Effector memory CD8-positive, alpha-beta T cell (primary cell): ENCODE results near the gene C21orf91.
"Not testable (repeated sequence)": the region's sequence is repeated elsewhere in the genome, so short reads cannot be mapped to it uniquely, and the experiment has no call there.

Experiments used
- ATAC-seq: fragments of 150-1000 bp; cut with Tn5 transposase; replicated peaks from 2 replicates; pipeline ENCODE4 v1.10.0; 2021; ENCODE audit warnings: mild to moderate bottlenecking, moderate library complexity
- DNase-seq, 3 experiments: peaks; one replicate each; pipeline ENCODE4 v3.0.0; 2021
- H3K27ac Mint-ChIP-seq, 2 donors: one replicate each; pipeline ENCODE4 v1.8.0; 2022; ENCODE audit warnings: mild to moderate bottlenecking in 2 of 2, mixed read lengths in 2 of 2, moderate library complexity in 2 of 2
- H3K27me3 Mint-ChIP-seq, 2 donors: one replicate each; pipeline ENCODE4 v1.8.0; 2022; ENCODE audit warnings: mixed read lengths in 2 of 2
- H3K36me3 Mint-ChIP-seq: one replicate; pipeline ENCODE4 v1.8.0; 2022; ENCODE audit warnings: mild to moderate bottlenecking, moderate library complexity, mixed read lengths; ENCODE audit not compliant: insufficient read depth
- H3K4me1 Mint-ChIP-seq, 2 donors: one replicate each; pipeline ENCODE4 v1.8.0; 2022; ENCODE audit warnings: low read depth in 2 of 2, mixed read lengths in 2 of 2
- H3K4me3 Mint-ChIP-seq, 2 donors: one replicate each; pipeline ENCODE4 v1.8.0; 2022; ENCODE audit warnings: mild to moderate bottlenecking in 2 of 2, mixed read lengths in 2 of 2, moderate library complexity in 2 of 2
- H3K9me3 Mint-ChIP-seq, 2 donors: one replicate each; pipeline ENCODE4 v1.8.0; 2022; ENCODE audit warnings: mixed read lengths in 2 of 2

C21orf91 gene

DNA sequence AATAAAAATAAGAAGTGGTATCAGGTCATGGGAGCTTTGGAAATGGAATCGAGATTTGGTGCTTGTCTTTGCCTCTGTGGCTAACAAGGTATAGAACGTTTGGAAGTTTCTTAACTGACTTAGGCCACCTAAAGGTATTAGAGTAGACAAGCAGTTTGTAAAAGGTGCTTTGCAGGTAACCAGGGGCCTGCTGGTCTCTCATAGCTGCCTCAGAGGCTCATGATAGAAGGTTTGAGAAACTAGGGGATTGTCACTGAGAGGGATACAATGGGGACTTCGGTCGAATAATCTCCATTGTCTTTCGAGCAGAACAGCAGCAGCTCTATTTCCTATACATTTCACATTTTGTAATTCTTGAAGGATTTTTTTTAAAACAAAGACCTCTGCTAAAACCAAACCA, 37.6 kb downstream of the C21orf91 start:
- Mint-ChIP-seq H3K4me3 (peak overlapping the region; percentile 68 to 83), H3K36me3 (peaks cover 10% of the 10 kb centered on the region), H3K27ac (peak overlapping the region; percentile 62 to 93), H3K9me3 (no peaks in the 10 kb centered on the region), H3K4me1 (peaks cover 63 to 75% of the 10 kb centered on the region in 2 donors), H3K27me3 (no peaks in the 10 kb centered on the region)
- ATAC-seq (no peak), DNase-seq (no peak)

DNA sequence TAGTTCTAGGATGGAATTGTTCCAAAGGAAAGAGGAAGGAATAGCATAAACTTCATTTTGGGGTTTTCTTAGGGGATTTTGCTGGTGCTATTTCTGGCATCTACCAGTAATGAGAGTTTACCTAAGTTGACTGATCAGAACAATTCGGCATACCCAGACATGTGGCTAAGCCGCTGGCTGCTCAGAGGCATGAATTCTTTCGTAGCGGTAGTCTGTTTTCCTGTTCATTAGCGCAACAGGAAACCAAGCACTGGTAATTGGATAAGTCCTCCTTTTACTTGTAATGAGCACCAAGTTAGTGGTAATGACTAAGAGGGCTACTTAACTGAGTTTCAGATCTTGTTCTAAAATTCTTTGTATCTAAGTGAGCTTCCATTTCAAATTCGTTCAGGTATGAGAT, 38.6 kb downstream of the C21orf91 start:
- Mint-ChIP-seq H3K27me3 (no peaks in the 10 kb centered on the region), H3K4me1 (peaks cover 65 to 77% of the 10 kb centered on the region in 2 donors), H3K4me3 (peak overlapping the region; percentile 68 to 83), H3K9me3 (no peaks in the 10 kb centered on the region), H3K36me3 (peaks cover 13% of the 10 kb centered on the region), H3K27ac (peak overlapping the region; percentile 62 to 93)
- DNase-seq (peak; percentile 52 to 60 (median 53)), ATAC-seq (peak; percentile 63)

DNA sequence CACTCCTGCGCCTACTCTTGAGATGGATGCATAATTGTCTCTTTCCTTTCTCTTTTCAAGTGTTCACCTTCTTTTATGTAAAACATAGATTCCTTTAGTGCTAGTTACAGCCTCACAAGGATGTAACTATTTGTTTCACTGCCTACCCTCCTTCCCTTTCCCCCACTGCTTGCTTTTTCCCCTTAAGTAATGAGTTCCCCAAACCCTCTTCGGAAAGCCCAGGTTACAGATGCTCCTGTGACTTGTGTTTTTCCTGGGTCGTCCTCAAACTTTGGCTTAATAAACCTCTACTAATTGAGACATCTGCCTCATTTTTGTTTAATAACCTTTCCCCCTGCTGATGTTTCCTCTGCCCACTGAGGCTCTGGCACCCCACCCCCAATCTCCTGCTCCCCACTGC, 39.2 kb downstream of the C21orf91 start:
- ATAC-seq (no peak), DNase-seq (no peak)
- no peaks in the 10 kb centered on the region for H3K9me3 Mint-ChIP-seq
- H3K27me3 Mint-ChIP-seq, result no peaks in the 10 kb centered on the region
- peaks cover 65 to 77% of the 10 kb centered on the region in 2 donors for H3K4me1 Mint-ChIP-seq
- peak overlapping the region; percentile 62 to 93 for H3K27ac Mint-ChIP-seq
- H3K4me3 Mint-ChIP-seq, result peak overlapping the region; percentile 68 to 83
- H3K36me3 Mint-ChIP-seq, result peaks cover 17% of the 10 kb centered on the region

DNA sequence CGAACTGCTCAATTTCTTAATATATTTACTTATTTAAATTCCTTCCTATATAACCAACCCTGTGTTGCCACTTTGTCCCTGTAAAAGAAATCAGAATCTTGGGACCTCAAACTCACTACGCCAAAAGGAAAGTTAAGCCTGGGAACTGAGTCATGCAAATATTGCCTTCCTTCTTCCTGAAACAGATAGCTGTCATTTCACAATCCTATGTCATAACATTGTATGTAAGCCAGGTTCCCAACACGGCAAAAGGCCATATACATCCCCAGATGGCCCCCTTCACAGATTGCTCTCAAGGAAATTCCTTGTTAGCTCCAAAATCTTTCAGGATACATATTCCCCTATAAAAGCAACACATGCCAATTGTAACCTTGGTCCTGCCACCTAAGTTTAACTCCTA, 39.7 kb downstream of the C21orf91 start:
- ATAC-seq, result no peak
- Mint-ChIP-seq H3K9me3 (no peaks in the 10 kb centered on the region), H3K4me3 (peak overlapping the region in 1 of 2 donors; percentile 83), H3K27ac (peak overlapping the region; percentile 62 to 93), H3K27me3 (no peaks in the 10 kb centered on the region), H3K4me1 (peaks cover 65 to 74% of the 10 kb centered on the region in 2 donors), H3K36me3 (peaks cover 17% of the 10 kb centered on the region)
- no peak for DNase-seq

DNA sequence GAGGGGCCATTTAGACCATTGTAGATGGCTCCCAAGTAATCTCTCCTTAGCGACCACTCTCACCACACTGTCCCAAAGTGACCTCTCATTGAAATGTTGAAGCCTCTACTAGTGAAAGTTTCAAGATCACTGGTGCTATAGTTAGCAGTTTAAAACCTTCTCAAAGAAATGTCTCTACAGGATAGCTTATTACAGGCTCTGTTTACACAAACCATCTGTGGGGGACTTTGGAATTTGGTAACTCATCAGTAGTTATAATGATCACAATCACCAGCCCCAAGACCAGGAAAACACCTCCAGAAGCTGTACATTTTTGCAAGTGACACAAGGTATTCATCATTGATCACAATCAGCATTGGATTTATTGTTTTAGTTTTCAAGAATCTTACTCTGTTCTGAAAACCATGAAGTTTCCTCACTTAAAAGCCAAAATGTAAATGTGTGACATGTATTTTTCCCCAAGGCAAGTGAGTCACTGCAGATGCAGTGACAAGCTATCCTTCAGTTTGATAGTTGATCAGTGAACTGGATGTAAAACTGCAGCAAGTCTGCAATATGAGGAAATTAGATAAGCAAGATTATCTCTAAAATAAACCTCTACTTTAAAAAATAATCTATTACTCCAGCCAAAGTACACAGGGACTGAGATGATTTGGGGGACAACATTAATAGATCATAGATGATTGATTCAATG, 41.9 kb downstream of the C21orf91 start:
- peaks cover 51 to 53% of the 10 kb centered on the region in 2 donors for H3K4me1 Mint-ChIP-seq
- H3K27me3 Mint-ChIP-seq, result no peaks in the 10 kb centered on the region
- peaks cover 17% of the 10 kb centered on the region for H3K36me3 Mint-ChIP-seq
- peaks cover 5 to 8% of the 10 kb centered on the region in 2 donors for H3K9me3 Mint-ChIP-seq
- ATAC-seq (no peak), DNase-seq (no peak)
- H3K4me3 Mint-ChIP-seq, result no peak overlapping the region
- H3K27ac Mint-ChIP-seq, result peak overlapping the region; percentile 29 to 97

DNA sequence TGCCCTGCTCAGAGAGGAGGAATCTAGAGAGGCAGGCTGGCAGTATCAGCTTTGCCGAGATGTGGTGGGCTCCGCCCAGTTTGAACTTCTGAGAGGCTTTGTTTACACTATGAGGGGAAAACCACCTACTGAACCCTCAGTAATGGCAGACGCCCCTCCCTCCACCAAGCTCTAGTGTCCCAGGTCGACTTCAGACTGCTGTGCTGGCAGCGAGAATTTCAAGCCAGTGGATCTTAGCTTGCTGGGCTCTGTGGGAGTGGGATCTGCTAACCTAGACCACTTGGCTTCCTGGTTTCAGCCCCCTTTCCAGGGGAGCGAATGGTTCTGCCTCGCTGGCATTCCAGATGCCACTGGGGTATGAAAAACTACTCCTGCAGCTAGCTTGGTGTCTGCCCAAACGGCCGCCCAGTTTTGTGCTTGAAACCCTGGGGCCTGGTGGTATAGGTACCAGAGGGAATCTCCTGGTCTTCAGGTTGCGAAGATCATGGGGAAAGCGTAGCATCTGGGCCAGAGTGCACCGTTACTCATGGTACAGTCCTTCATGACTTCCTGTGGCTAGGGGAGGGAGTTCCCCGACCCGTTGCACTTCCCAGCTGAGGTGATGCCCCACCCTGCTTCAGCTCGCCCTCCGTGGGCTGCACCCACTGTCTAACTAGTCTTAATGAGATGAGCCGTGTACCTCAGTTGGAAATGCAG, 43.6 kb downstream of the C21orf91 start:
- Mint-ChIP-seq H3K27ac (peak overlapping the region; percentile 95 to 97), H3K27me3 (no peaks in the 10 kb centered on the region), H3K4me3 (peak overlapping the region; percentile 77 to 81), H3K36me3 (peaks cover 17% of the 10 kb centered on the region), H3K9me3 (peaks cover 7 to 8% of the 10 kb centered on the region in 2 donors), H3K4me1 (peaks cover 35 to 37% of the 10 kb centered on the region in 2 donors)
- DNase-seq, result peak; percentile 65 to 68 (median 66)
- ATAC-seq, result peak; percentile 85

DNA sequence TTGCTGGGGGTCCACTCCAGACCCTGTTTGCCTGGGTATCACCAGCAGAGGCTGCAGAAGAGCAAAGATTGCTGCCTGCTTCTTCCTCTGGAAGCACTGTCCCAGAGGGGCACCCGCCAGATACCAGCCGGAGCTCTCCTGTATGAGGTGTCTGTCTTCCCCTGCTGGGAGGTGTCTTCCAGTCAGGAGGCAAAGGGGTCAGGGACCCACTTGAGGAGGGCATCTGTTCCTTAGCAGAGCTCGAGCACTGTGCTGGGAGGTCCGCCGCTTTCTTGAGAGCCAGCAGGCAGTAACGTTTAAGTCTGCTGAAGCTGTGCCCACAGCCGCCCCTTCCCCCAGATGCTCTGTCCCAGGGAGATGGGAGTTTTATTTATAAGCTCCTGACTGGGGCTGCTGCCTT, 44.1 kb downstream of the C21orf91 start:
- DNase-seq, H3K27me3 Mint-ChIP-seq, ATAC-seq, H3K9me3 Mint-ChIP-seq: not testable (repeated sequence)
- Mint-ChIP-seq H3K27ac (peak overlapping the region; percentile 95 to 97), H3K4me1 (peaks cover 29 to 31% of the 10 kb centered on the region in 2 donors), H3K36me3 (peaks cover 11% of the 10 kb centered on the region), H3K4me3 (peak overlapping the region; percentile 77 to 81)

DNA sequence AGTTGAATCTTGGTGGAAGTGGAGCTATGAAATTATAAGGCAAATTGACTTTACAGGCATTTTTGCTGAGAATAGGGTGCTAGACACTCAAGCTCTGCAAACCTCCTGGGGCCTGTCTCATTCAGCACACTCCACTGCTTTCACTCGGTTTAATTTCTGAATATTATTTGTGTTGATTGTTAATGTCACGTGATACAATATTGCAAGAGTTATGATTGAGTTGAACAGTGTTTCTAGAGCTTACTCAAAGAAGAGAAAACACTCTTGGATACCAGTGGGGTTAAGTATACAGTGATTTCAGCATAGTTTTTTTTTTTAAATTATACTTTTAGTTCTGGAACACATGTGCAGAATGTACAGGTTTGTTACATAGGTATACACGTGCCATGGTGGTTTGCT, 49.7 kb downstream of the C21orf91 start:
- Mint-ChIP-seq H3K4me1 (peaks cover 0 to 2% of the 10 kb centered on the region in 2 donors), H3K9me3 (peaks cover 7 to 8% of the 10 kb centered on the region in 2 donors), H3K4me3 (no peak overlapping the region), H3K27me3 (no peaks in the 10 kb centered on the region), H3K27ac (no peak overlapping the region), H3K36me3 (no peaks in the 10 kb centered on the region)
- DNase-seq (no peak), ATAC-seq (no peak)

DNA sequence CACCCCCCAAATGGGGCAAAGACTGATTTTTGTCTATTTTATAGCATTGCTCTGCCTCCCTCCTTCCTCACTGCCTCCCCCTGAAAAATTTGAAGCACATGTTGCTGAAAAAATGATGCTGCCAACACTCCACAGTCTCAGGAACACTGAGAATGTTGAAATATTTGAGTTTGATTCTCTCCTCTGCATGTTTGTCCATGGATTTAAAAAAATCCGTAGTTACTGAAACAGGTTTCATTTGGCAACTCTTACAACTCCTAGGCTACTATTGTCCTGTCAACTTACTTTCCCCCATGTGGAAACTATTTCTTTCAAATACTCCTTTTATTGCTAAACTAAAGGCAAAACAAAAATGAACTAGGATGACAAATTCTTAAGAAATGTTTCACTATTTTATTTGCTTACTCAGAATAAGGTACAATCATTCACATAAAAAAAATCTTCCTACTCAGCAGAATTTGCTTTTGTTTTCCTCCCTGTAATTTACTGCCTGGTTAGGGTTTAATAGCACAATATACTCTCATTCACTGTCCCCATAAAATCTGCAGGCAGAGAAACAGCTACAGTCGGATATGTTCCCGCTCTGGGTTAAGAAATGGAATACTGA, 50.2 kb downstream of the C21orf91 start:
- DNase-seq (no peak), ATAC-seq (no peak)
- H3K27me3 Mint-ChIP-seq, result no peaks in the 10 kb centered on the region
- H3K27ac Mint-ChIP-seq, result peak overlapping the region in 1 of 2 donors; percentile 54
- H3K9me3 Mint-ChIP-seq, result peaks cover 7 to 8% of the 10 kb centered on the region in 2 donors
- H3K4me1 Mint-ChIP-seq, result no peaks in the 10 kb centered on the region
- no peaks in the 10 kb centered on the region for H3K36me3 Mint-ChIP-seq
- H3K4me3 Mint-ChIP-seq, result no peak overlapping the region

DNA sequence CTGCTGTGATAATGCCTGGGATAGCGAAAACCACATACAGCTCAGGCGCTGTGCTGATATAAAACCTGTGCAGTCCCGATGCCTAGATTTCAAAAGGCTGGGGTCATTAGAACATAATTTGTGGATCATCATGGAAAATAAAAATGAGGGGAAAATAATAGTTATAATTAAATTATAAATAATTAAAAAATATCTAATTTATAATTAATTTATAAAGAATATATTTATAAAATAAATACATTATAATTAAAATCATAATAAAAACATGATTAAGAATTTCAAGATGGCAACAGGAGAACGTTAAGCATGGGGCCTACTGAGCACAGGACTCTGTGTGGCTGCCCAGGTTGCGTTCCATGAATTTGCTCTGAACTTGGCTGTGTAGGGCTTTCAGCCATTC, 53.9 kb downstream of the C21orf91 start:
- H3K36me3 Mint-ChIP-seq, result no peaks in the 10 kb centered on the region
- no peaks in the 10 kb centered on the region for H3K4me1 Mint-ChIP-seq
- H3K27me3 Mint-ChIP-seq, result no peaks in the 10 kb centered on the region
- ATAC-seq, result no peak
- H3K27ac Mint-ChIP-seq, result no peak overlapping the region
- DNase-seq, result no peak
- no peak overlapping the region for H3K4me3 Mint-ChIP-seq
- no peaks in the 10 kb centered on the region for H3K9me3 Mint-ChIP-seq

DNA sequence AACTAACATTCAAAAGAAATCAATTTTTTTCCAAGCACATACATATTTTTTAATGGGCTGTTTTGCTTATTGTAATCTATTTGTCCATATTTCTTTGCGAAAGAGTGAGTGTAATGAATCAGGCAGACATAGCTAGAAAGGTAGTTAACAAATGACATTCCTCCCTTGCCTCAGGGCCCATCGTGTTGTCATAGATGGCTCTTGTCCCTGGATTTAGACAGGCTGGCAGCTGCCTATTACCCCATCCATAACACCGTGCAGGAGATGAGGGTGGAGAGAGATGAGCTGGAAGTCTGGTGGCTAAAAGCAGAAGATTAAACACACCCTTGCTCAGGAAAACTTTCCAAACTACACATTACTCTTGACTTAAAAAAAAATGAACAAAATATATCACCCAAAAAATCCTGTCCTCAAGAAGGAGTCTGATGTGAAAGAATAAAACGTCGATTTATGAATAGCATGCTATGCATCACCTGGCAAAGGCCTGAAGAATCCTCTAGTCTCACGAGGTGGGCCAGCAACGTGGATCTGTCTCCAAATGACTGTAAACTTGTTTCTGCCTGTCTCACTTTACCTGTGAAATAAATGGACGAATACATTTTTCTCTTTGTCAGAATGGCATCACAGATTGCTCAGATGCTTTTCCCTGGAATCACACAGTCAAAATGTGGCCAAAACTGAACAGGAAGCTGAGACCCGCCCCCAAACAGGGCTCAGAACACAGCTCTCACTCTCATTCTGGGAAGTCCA, 55.7 kb downstream of the C21orf91 start:
- ATAC-seq, result no peak
- no peak for DNase-seq
- H3K9me3 Mint-ChIP-seq, result no peaks in the 10 kb centered on the region
- H3K36me3 Mint-ChIP-seq, result no peaks in the 10 kb centered on the region
- no peaks in the 10 kb centered on the region for H3K27me3 Mint-ChIP-seq
- H3K4me1 Mint-ChIP-seq, result peaks cover 0 to 3% of the 10 kb centered on the region in 2 donors
- no peak overlapping the region for H3K4me3 Mint-ChIP-seq
- H3K27ac Mint-ChIP-seq, result no peak overlapping the region

DNA sequence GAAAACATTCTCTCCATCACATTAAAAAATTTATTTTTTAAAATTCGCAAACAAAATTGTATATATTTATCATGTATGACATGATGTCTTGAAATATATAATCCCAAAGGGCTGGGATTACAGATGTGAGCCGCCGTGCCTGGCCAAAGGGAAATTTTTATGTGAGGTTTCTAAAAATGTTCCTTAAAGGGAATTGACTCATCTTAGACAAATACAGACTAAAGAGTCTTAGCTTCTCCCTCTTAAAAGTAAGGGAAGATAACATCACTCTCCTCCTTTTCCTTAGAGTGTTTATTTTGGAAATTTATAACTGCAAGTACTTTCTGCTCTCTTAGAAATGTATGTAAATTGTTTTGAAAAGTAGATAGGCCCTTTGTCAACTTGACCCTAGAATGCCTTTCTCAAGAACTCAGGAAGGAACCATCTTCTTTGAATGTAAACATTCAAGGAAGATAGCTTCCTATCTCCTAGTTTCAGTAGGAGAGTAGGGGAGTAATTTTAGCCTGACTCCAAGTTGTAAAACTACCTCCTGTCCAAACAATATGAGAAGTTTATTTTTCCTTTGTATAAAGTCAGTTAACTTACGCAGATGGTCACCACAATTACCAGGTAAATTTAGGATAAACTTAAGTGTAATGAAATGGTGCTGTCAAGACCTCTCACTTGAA, 59.5 kb downstream of the C21orf91 start:
- Mint-ChIP-seq H3K4me1 (peaks cover 0 to 3% of the 10 kb centered on the region in 2 donors), H3K4me3 (no peak overlapping the region), H3K27ac (no peak overlapping the region), H3K27me3 (no peaks in the 10 kb centered on the region), H3K36me3 (no peaks in the 10 kb centered on the region), H3K9me3 (no peaks in the 10 kb centered on the region)
- ATAC-seq, result no peak
- no peak for DNase-seq

DNA sequence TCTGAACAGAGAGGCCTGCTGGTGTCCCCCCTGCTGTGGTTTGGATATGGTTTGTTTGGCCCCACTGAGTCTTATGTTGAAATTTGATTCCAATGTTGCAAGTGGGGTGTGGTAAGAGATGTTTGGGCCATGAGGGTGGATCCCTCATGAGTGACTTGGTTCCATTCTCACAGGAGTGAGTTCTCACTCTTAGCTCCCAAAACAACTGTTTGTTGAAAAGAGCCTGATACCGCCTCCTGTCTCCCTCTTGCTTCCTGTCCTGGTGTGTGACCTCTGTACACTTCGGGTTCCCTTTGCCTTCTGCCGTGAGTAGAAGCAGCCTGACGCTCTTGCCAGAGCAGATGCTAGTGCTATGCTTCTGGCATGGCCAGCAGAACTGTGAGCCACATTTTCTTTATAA, 60.5 kb downstream of the C21orf91 start:
- ATAC-seq (no peak), DNase-seq (no peak)
- no peaks in the 10 kb centered on the region for H3K9me3 Mint-ChIP-seq
- H3K4me1 Mint-ChIP-seq, result peaks cover 0 to 3% of the 10 kb centered on the region in 2 donors
- H3K4me3 Mint-ChIP-seq, result no peak overlapping the region
- no peaks in the 10 kb centered on the region for H3K27me3 Mint-ChIP-seq
- H3K36me3 Mint-ChIP-seq, result no peaks in the 10 kb centered on the region
- peak overlapping the region in 1 of 2 donors; percentile 54 for H3K27ac Mint-ChIP-seq
